ENCODE measurements around the gene KIRREL3. TPM values are rescaled to one million over a fixed set of nuclear protein-coding genes. Genes with fewer than 3 reads are reported as not detected.

The KIRREL3 gene
- 9.0 TPM for polyA plus RNA-seq (2013, experiment 1 of 2; ENCODE audit: insufficient read length)
- polyA plus RNA-seq (2013, experiment 2 of 2; ENCODE audit: insufficient read length), result 8.8 TPM

- peak; percentile 45 for DNase-seq
These were observed at the start of gene KIRREL3 for GRCh38 chr11:127000291-127000968. TSS of gene KIRREL3 (minus strand) at chr11:127000770.

- no peak for DNase-seq
These were observed 49.6 kb upstream of the KIRREL3 start for GRCh38 chr11:127050186-127050585.

- no peak for DNase-seq
These were observed 48.9 kb upstream of the KIRREL3 start for GRCh38 chr11:127049486-127049885.

- DNase-seq, result no peak
These were observed 44.0 kb upstream of the KIRREL3 start for GRCh38 chr11:127044535-127044934.

GRCh38 chr11:127042445-127042844 lies 41.9 kb upstream of the KIRREL3 start:
- DNase-seq, result peak; percentile 85

DNA sequence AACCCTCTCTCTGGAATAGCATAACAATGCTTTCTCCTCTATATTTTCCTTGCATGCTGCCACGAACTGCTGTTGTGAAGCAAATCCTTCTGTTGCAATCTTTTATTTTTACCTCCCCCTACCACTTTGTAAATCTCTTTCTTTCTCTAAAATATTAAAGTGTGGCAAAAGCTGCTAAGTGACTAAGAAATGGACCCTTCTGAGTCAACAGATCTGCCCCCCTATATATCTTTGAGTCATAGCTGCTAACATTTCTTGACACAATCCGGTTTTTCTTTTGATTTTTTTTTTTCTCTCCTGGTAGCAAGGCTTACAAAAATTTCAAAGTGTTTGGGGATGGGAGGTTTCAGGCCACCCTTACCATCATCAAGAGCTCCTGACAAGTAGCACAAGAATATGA lies 39.0 kb upstream of the KIRREL3 start:
- no peak for DNase-seq

- DNase-seq, result no peak
These were observed 37.0 kb upstream of the KIRREL3 start for GRCh38 chr11:127037596-127037995.

- DNase-seq, result no peak
These were observed 36.4 kb upstream of the KIRREL3 start for GRCh38 chr11:127037001-127037400.

DNA sequence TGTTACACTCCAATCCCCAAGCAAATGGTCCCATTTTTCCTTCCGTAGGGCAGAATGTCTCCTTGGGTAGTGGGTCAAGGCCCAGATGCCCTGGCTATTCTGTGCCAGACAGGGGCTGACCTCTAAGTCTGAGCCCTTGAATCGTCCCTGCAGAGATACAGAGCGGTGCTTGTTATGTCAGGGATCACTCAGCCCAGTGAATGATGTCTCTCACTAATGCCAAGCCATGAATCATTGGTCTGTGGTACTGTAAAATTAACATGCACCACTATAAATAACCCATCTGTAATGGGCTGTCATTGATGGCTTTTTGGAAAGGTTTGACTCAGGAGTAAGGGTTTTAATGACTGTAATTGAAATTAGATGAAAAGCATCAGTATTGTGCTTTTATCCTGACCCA lies 35.3 kb upstream of the KIRREL3 start:
- DNase-seq, result no peak

GRCh38 chr11:127034973-127035372 lies 34.4 kb upstream of the KIRREL3 start:
- DNase-seq, result no peak

DNA sequence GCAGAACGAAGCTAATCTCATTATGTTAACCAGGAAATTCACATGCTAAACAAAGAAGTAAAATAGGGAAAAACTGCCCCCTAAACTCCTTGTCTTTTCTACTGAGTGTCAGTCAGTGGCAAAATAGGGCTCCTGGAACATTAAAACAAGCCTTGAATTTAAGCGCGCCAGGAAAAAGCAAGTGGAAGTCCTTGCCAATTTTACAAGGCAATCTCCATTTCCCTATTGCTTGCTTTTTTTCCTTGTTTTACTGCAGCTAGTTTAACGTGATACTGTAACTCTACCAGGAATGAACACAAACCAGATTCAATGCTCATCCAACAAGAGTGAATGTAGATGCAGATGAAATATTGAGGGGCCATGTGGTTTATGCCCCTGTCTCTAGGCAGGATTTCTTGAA lies 28.1 kb upstream of the KIRREL3 start:
- DNase-seq, result no peak

DNA sequence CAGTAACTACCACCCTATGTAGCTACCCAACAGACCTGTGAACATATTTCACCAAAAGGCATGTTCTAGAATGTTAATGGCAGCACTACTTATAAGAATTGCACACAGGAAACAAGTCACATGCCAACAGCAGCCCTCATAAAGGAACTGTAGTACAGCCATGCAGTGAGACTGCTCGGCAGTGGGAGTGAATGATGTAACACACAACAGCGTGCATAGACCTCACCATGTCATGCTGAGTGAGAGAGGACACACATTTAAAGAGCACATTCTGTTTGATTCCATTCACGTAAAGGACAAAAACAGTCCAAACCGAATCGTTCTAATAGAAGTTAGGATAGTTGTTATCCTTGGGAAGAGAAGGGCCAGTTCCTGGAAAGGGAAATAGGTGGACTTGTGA lies 27.2 kb upstream of the KIRREL3 start:
- DNase-seq, result peak; percentile 11

DNA sequence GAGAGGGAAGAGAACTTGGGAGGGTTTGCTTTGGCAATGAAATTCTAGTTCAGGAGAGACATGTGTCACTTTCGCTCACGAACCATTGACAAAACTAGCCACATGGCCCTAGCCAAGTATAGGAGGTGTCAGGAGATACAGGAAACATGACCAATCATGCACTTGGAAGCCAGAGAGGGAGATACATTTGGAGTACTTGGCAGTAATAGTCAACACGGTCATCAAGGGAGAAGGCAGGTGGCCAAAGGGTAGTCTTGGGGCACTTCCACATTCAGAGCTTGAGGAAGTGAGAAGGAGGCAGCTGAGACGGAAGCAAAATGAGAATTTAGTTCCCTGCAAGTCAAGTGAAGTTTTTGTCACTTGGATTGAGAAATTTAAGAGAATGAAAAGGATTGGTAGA lies 26.4 kb upstream of the KIRREL3 start:
- DNase-seq, result no peak

- no peak for DNase-seq
These were observed 23.4 kb upstream of the KIRREL3 start for GRCh38 chr11:127023991-127024390.

DNA sequence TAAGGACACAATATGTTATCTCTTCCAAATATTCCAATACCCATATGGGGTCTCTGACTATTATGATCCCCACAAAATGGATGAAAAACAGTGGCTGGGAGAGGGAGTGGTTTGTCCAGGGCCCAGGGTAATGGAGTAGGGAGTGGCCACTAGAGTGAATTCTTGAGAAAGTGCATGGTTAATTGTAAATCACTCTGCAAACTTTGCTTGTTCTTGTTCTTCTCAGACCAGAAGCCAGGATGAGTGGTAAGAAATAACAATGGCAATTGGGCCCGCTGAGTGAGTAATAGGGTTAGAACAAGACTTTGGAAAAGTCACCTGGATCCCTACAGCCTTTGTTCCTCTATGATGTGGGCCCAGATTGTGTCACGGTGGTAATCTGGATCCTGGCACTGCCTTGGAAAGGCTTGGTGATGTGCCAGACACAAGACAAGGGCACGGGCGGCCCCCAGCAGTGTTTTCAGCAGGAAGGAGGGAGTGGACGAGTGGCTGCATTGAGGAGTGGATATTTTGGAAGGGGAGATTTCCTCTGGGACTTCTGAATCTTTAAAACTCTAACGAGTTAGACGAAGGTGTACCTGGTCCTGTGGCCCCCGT lies 18.2 kb upstream of the KIRREL3 start:
- no peak for DNase-seq

DNA sequence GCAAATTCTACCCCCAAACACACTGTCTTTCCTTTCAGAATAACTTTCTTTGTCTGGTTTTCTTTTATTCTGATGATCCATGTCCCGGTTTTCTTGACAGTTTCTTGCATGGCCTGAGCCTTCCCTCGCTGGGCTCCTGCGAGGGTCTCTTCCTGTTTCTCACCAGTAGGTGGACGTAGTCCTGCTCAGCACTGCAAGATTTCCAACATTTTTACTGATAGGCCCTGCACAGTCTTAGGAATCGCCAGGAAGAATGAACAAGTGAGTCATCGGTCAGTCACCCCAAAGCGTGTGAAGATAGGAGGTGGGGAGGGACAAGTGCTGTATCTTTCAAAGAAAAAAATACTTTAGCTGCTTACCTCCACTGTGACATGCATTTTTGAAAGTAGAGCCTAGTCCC lies 16.9 kb upstream of the KIRREL3 start:
- peak; percentile 81 for DNase-seq

- no peak for DNase-seq
These were observed 13.0 kb upstream of the KIRREL3 start for GRCh38 chr11:127013550-127013949.

GRCh38 chr11:127006311-127006710 lies 5.7 kb upstream of the KIRREL3 start:
- DNase-seq, result peak; percentile 21

- DNase-seq, result peak; percentile 55
These were observed 2.9 kb upstream of the KIRREL3 start for GRCh38 chr11:127003260-127003981.

DNA sequence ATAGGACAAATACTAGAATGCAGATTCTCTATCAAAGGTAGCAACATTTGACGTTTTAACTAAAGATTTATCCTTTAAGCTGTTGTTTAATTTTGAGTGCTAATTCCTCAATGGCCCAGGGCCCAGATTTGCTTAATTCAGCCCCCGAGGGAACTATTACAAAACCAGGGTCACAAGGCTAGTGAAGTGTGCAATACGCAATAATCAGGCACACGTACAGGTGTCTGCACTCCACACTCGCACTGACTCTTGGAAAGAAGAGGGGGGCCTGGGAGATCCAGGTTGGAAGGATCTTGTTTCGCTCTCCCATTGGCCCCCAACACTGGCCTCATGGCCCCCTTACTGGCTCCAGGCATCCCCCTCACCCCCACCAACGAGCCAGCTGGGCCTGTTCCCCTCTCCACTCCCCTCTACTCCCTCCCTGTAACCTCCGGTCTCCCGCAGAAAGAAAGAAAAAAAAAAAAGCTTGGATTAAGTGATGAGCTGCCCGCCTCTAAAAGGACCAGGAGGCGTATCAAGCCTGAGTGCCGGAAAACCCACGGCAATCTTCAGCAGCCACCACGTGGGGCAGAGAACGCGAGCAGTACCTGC lies 2.2 kb upstream of the KIRREL3 start:
- DNase-seq, result no peak

DNA sequence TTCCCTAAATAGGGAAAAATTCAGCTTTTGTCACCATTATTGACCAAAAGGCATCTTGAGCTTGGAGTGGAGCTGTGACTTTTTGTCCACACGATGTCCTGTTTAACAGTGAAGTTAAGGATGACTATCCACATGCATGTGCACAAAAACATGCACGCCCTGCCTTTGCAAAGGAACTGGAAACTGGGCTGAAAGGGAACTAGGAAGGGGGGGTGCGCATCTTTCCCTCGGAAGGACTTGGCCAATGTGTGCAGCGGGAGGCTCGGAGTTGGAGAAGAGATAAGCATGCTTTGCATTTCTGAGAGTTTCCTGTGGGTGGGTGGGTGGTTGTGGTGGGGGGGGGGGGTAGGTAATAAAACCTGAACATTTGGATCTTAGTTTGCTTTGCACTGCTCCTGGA lies 411 bp upstream of the KIRREL3 start:
- no peak for DNase-seq

- DNase-seq, result no peak
These were observed 1.2 kb downstream of the KIRREL3 start for GRCh38 chr11:126999366-126999765.

- DNase-seq, result no peak
These were observed 2.9 kb downstream of the KIRREL3 start for GRCh38 chr11:126997641-126998040.

All from fibroblast of skin of scalp (primary cell).